BJ (cell line): Measurements from ENCODE around the gene POLD3. TPM values are rescaled to one million over a fixed set of nuclear protein-coding genes. Genes with fewer than 3 reads are reported as not detected.
"Not testable (repeated sequence)": the region's sequence is repeated elsewhere in the genome, so short reads cannot be mapped to it uniquely, and the experiment has no call there.

ENCODE experiments used
- CTCF ChIA-PET: fragments of 350-600 bp; formaldehyde crosslinking; extraction: SDS; loops from one replicate; lab custom pipeline; 2021; ENCODE audit warnings: antibody characterized with exemption, inconsistent platforms; lab: Yijun Ruan, JAX
- POLR2A ChIA-PET: fragments of 300-600 bp; sonication (Branson Sonifier 250); formaldehyde crosslinking; extraction: SDS; loops from one replicate; lab custom pipeline; 2021; ENCODE audit warnings: antibody characterized with exemption; lab: Charles Lee
- DNase-seq: peaks from one replicate; pipeline ENCODE4 v3.0.0-alpha.2; 2011; ENCODE audit warnings: low read depth
- H3K27me3 ChIP-seq: 2 replicates; pipeline ENCODE4 v1.6.0; 2011; ENCODE audit warnings: low read length; ENCODE audit not compliant: control insufficient read depth, insufficient read depth
- H3K36me3 ChIP-seq: 2 replicates; pipeline ENCODE4 v1.5.1; 2011; ENCODE audit warnings: low read length; ENCODE audit not compliant: control insufficient read depth, insufficient read depth
- H3K4me3 ChIP-seq: 2 replicates; pipeline ENCODE4 v1.5.1; 2011; ENCODE audit warnings: low read depth, mild to moderate bottlenecking, control low read depth, low read length
- CTCF ChIP-seq: IDR thresholded peaks from 2 replicates; pipeline ENCODE4 v1.5.1; 2011; ENCODE audit warnings: low read depth, mild to moderate bottlenecking, control low read depth, inconsistent platforms, low read length, moderate library complexity; ENCODE audit not compliant: insufficient read depth
- polyA plus RNA-seq: library from polyadenylated mRNA; depleted of rRNA; stranded (reverse); fragments of >200 nt; gene quantifications from 2 replicates; pipeline ENCODE4 v1.2.3, GENCODE V29; 2011

The POLD3 gene
- polyA plus RNA-seq, 1 experiment = 11.4 TPM

- ChIA-PET CTCF (interaction anchor here (1.0 to 2.3 kb wide), 4 partner anchors 11 to 157 kb away, joined by 3 to 12 read pairs (median 3); no protein-coding TSS in a partner anchor), POLR2A (no interaction called here)
- Histone ChIP-seq H3K36me3 (no peaks in the 10 kb centered on the region), H3K4me3 (no peak overlapping the region), H3K27me3 (peaks cover 3% of the 10 kb centered on the region)
- TF ChIP-seq CTCF = no peak
- DNase-seq = no peak
Observed at GRCh38 chr11:74581954-74582547, 10.3 kb upstream of the POLD3 start.

- no peaks in the 10 kb centered on the region for H3K36me3 ChIP-seq
- POLR2A ChIA-PET = no interaction called here
- no peak overlapping the region for H3K4me3 ChIP-seq
- no peak for DNase-seq
- TF ChIP-seq CTCF = no peak
- CTCF ChIA-PET = interaction anchor here (1.1 kb wide), 1 partner anchor 25 kb away, joined by 3 read pairs; no protein-coding TSS in a partner anchor
- peaks cover 3% of the 10 kb centered on the region; the same call in 1 of the 2 replicates for H3K27me3 ChIP-seq
Observed at GRCh38 chr11:74583024-74583624, 9.3 kb upstream of the POLD3 start.

GRCh38 chr11:74590492-74590891 lies 1.9 kb upstream of the POLD3 start:
- H3K36me3 ChIP-seq, H3K27me3 ChIP-seq, H3K4me3 ChIP-seq, DNase-seq, POLR2A ChIA-PET: not testable (repeated sequence)
- CTCF ChIA-PET = interaction anchor here (1.0 kb wide), 1 partner anchor 21 kb away, joined by 3 read pairs; no protein-coding TSS in a partner anchor

- peak overlapping the region; percentile 88 for H3K4me3 ChIP-seq
- CTCF ChIA-PET = interaction anchor here (1.1 to 2.2 kb wide), 3 partner anchors 20 to 148 kb away, joined by 4 to 6 read pairs (median 5); no protein-coding TSS in a partner anchor
- no peak for TF ChIP-seq CTCF
- no peaks in the 10 kb centered on the region for H3K36me3 ChIP-seq
- no peak for DNase-seq
- H3K27me3 ChIP-seq = no peaks in the 10 kb centered on the region; the same call in 1 of the 2 replicates
- POLR2A ChIA-PET = no interaction called here
Observed at GRCh38 chr11:74592063-74592440, 330 bp upstream of the POLD3 start.

GRCh38 chr11:74593463-74593862 lies 1.1 kb downstream of the POLD3 start:
- H3K4me3 ChIP-seq = peak overlapping the region; percentile 88
- ChIA-PET POLR2A (no interaction called here), CTCF (interaction anchor here (1.6 to 2.2 kb wide), 2 partner anchors 109 to 147 kb away, joined by 5 to 6 read pairs; no protein-coding TSS in a partner anchor)
- no peak for DNase-seq
- no peaks in the 10 kb centered on the region for H3K27me3 ChIP-seq
- no peak for TF ChIP-seq CTCF
- 0 out of 2 replicates have a peak, but pooled peaks cover 2% of the 10 kb centered on the region for H3K36me3 ChIP-seq
